MG63 (cell line): ENCODE measurements around the gene GNB5. TPM values are rescaled to one million over a fixed set of nuclear protein-coding genes. Genes with fewer than 3 reads are reported as not detected.

Source experiments
- DNase-seq: peaks from one replicate; pipeline ENCODE4 v3.0.0-alpha.2; 2020
- H3K27me3 ChIP-seq: fragments of 250-450 bp; sonication (Bioruptor Pico); 2 replicates; pipeline ENCODE4 v1.5.1; 2020; ENCODE audit warnings: mild to moderate bottlenecking, moderate library complexity
- H3K36me3 ChIP-seq: fragments of 250-450 bp; sonication (Bioruptor Pico); 2 replicates; pipeline ENCODE4 v1.5.1; 2020; ENCODE audit warnings: mild to moderate bottlenecking, moderate library complexity
- H3K4me3 ChIP-seq: fragments of 250-450 bp; sonication (Bioruptor Pico); 2 replicates; pipeline ENCODE4 v1.5.1; 2020; ENCODE audit warnings: mild to moderate bottlenecking, moderate library complexity
- H3K9me3 ChIP-seq: fragments of 250-450 bp; sonication (Bioruptor Pico); 2 replicates; pipeline ENCODE4 v1.5.1; 2020; ENCODE audit warnings: mild to moderate bottlenecking, moderate library complexity
- total RNA-seq: library from RNA; depleted of rRNA; stranded (reverse); fragments of >200 nt; shearing (Covaris generic); gene quantifications from 2 replicates; pipeline ENCODE4 v1.2.3, GENCODE V29; 2014; ENCODE audit warnings: low replicate concordance

The GNB5 gene
- total RNA-seq, 1 experiment from 2014 or later, result 18.9 TPM

DNA sequence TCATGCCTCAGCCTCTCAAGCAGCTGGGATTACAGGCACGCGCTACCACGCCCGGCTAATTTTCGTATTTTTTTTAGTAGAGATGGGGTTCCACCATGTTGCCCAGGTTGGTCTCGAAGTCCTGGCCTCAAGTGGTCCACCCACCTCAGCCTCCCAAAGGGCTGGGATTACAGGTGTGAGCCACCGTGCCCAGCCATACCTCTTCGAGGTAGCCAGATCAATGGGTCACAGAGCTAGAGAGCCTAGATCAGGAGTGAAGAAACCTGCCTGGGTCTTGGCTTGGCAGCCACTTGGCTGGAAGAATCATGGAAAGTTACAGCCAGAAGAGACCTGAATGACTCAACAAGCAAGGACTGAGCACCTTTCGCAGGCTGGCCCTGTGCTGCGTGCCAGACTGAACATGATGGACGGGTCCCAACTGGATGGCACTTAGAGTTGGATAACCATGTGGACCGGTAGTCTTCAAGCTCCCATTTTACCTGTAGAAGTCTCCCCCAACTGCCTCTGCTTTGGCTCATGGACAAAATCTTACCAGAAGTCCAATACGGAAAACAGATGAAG, 29.7 kb downstream of the GNB5 start:
- no peaks in the 10 kb centered on the region for H3K27me3 ChIP-seq
- H3K4me3 ChIP-seq, result no peak overlapping the region
- DNase-seq, result no peak
- H3K9me3 ChIP-seq, result no peaks in the 10 kb centered on the region
- H3K36me3 ChIP-seq, result no peaks in the 10 kb centered on the region

GRCh38 chr15:52159645-52160044, 31.5 kb downstream of the GNB5 start:
- DNase-seq, result no peak
- Histone ChIP-seq H3K4me3 (no peak overlapping the region), H3K27me3 (no peaks in the 10 kb centered on the region), H3K9me3 (no peaks in the 10 kb centered on the region), H3K36me3 (no peaks in the 10 kb centered on the region)

GRCh38 chr15:52158084-52158765, 33.0 kb downstream of the GNB5 start:
- no peak overlapping the region for H3K4me3 ChIP-seq
- H3K9me3 ChIP-seq, result no peaks in the 10 kb centered on the region
- DNase-seq, result no peak
- H3K36me3 ChIP-seq, result no peaks in the 10 kb centered on the region
- no peaks in the 10 kb centered on the region for H3K27me3 ChIP-seq

DNA sequence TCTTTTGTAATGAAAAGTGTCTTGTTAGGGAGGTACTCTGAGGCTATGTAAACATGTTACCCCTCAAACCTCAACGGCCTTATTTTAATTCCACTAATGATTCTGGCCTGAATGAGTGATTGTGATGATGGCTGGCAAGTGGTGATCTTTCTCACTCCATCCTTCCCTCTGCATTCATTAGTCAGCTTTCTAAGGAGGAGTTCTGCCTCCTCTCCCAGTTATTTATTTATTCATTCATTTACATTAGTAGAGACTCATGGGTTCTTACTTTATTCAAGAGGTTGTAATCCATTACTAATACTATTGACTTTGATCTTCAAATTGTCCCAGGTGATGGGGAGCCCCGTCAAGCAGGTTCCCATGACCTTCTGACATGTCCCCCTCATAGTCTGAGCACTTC, 35.3 kb downstream of the GNB5 start:
- no peak for DNase-seq
- no peaks in the 10 kb centered on the region for H3K9me3 ChIP-seq
- no peak overlapping the region for H3K4me3 ChIP-seq
- no peaks in the 10 kb centered on the region for H3K36me3 ChIP-seq
- no peaks in the 10 kb centered on the region for H3K27me3 ChIP-seq

DNA sequence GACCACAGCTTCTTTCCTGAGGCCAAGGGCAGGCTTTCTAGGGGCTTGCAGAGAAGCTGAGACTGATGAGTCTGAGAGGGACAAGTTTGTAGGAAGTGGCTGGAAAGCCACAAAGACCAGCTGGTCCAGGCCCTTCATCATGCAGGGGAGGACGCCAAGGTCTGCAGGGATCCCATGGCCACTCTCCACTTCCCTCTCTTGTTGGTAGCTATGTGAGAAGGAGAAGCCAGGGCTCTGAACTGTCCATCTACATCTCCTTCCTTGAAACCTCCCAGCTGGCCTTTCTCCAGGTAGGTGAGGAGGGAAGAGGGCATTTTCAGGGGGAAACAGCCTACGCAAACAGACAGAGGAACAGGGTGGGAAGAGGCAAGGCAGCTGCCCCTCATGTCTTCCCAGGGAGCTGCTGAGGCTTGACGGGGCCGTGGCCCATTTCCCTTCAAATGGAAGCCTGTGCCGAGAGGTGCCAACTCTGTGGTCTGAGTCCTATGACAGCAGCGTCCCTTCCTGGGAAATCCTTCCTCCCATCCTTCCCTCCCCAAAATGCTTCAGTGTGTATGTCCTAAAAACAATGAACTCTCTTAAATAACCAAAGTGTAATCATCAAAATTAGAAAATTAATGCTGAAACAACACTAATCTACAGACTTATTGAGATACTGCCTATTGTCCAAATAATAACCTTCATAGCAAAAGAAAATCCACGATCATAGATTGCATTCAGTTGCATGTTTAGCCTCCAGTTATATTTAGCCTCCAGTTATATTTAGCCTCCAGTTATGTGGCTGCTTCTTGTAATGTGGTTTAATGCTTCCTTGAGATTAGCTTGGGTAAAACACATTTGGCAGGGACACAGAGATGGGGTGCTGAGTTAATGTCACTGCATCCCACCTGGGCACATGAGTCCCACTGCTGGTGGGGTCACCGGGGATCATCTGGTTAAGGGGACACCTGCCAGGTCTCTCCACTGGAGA, 36.0 kb downstream of the GNB5 start:
- no peak overlapping the region for H3K4me3 ChIP-seq
- H3K27me3 ChIP-seq, result no peaks in the 10 kb centered on the region
- no peaks in the 10 kb centered on the region for H3K9me3 ChIP-seq
- H3K36me3 ChIP-seq, result no peaks in the 10 kb centered on the region
- DNase-seq, result no peak

DNA sequence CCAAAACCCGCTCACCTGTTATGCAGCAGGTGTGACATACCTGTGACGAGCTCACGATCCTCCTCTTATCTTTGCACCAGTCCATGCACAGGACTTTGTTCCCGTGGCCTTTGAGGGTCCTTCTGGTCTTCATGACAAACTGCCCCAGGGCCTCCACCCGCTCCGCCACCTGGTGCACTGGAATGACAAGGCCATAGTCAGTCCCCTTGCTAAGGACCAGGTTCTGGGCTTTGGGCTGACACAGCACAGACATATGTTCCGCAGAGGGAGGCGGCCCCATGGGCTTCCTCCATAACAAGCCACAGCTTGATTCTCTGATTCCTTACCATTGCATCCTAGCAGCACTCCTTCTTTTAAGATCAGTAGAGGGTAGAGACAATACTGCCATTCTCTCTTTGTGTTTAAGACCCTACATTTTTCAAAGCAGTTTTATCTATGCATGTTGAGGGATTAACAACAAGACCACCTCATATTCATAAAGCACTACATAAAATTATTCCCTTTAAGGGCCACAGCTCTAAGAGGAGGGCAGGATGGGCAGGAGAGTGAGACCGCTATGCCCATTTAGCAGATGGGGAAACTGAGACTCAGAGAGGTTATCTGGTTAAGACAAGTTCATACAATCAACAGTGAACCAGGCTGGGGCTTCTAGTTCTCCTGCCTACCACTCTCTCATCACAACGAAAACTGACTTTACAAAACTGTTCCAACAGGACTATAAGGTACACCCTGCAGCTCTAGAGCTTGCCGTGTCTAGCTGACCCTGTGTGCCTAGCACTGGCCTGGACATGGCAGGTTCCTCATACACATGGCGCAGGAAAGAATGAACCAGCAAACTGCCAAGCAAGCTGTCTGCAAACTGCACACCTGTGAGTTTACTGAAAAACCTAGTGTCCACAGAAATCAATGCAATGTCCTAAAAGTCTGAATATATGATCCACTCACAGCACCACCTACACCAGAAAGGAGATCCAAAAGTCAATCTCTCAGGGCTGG, 37.0 kb downstream of the GNB5 start:
- no peak for DNase-seq
- no peaks in the 10 kb centered on the region for H3K36me3 ChIP-seq
- no peaks in the 10 kb centered on the region for H3K9me3 ChIP-seq
- H3K4me3 ChIP-seq, result no peak overlapping the region
- H3K27me3 ChIP-seq, result no peaks in the 10 kb centered on the region

DNA sequence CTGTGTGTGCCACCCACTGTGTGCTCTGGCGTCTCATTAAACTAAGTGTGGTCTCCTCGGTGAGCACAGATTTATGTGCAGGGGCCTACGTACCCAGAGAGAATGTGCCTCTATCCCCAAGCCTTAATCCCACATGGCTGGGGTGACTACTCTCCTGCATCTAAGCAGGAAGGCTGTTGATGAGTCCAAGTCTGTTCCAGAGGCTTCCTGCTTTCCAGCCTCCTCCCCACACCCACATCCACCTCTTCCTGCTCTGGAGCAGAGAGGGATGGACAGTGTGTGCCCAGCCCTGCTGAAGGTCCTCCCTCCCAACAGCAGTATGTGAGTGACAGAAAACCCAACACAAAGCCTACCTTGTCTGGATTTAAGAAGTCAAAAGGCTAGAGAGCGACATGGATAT, 39.8 kb downstream of the GNB5 start:
- DNase-seq, result no peak
- no peaks in the 10 kb centered on the region for H3K9me3 ChIP-seq
- no peaks in the 10 kb centered on the region for H3K27me3 ChIP-seq
- no peak overlapping the region for H3K4me3 ChIP-seq
- no peaks in the 10 kb centered on the region for H3K36me3 ChIP-seq

GRCh38 chr15:52150871-52151270, 40.3 kb downstream of the GNB5 start:
- DNase-seq, result no peak
- no peaks in the 10 kb centered on the region for H3K9me3 ChIP-seq
- no peaks in the 10 kb centered on the region for H3K36me3 ChIP-seq
- H3K4me3 ChIP-seq, result no peak overlapping the region
- H3K27me3 ChIP-seq, result no peaks in the 10 kb centered on the region

DNA sequence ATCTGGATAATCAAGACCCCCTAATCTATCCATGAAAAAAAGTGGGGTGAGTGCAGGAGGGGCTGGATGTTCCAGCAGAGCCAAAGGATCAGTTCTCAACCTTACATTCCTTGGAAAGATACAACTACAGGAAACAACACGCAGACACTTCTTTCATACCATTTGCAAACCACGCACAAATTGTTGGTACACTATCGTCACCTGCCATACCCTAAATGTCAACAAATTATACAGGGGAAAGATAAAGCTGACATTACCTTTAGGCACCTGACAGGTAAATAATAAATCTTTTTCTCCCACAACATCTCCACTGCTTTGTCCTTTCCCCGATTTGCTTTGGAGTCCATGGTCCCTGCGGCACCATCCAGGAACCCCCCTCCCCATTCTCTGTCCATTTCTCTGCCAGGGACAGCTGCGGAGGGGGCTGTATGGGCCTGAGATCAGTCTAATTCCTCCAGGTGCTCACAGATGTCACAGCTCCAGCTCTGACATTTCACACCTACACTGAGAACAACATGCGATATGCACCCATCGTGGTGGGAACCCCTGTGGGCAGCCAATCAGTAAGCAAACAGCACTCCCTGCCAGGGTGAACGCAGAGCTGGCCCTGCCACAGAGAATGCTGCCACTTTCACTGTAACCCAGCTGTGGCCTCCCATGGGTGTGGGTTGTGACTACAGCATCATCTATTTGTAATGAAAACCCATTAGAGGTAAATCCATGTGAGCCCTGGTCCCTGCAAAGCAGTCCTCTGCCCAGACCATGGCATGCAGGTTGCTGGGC, 41.0 kb downstream of the GNB5 start:
- Histone ChIP-seq H3K9me3 (no peaks in the 10 kb centered on the region), H3K36me3 (no peaks in the 10 kb centered on the region), H3K27me3 (no peaks in the 10 kb centered on the region), H3K4me3 (no peak overlapping the region)
- no peak for DNase-seq

DNA sequence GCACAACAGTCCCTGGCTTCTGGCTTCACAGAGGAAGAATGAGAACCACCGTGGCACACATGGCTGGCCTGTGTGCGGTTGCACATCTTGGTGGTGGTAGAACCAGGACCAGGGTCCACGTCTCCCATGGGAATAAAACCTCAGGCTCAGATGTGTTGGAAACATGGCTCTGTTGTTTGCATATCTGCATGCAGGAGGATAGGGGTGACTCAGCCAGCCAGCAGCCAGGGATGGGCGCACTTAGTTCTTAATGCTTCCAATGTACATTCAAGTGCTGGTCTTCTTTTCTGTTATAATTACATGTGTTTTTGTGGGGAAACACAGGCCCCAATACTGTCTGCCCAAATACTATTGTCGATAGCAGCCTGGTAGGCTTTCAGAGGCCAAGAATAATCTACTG, 42.8 kb downstream of the GNB5 start:
- Histone ChIP-seq H3K9me3 (0 out of 2 replicates have a peak, but pooled peaks cover 1% of the 10 kb centered on the region), H3K27me3 (no peaks in the 10 kb centered on the region), H3K36me3 (no peaks in the 10 kb centered on the region), H3K4me3 (no peak overlapping the region)
- DNase-seq, result no peak

GRCh38 chr15:52146776-52147175, 44.4 kb downstream of the GNB5 start:
- no peak for DNase-seq
- H3K36me3 ChIP-seq, result no peaks in the 10 kb centered on the region
- no peaks in the 10 kb centered on the region for H3K27me3 ChIP-seq
- 0 out of 2 replicates have a peak, but pooled peaks cover 1% of the 10 kb centered on the region for H3K9me3 ChIP-seq
- no peak overlapping the region for H3K4me3 ChIP-seq

- no peaks in the 10 kb centered on the region for H3K36me3 ChIP-seq
- no peak overlapping the region for H3K4me3 ChIP-seq
- 0 out of 2 replicates have a peak, but pooled peaks cover 1% of the 10 kb centered on the region for H3K9me3 ChIP-seq
- H3K27me3 ChIP-seq, result no peaks in the 10 kb centered on the region
- DNase-seq, result no peak
Observed at GRCh38 chr15:52146261-52146660, 44.9 kb downstream of the GNB5 start.

- Histone ChIP-seq H3K9me3 (0 out of 2 replicates have a peak, but pooled peaks cover 1% of the 10 kb centered on the region), H3K36me3 (no peaks in the 10 kb centered on the region), H3K4me3 (no peak overlapping the region), H3K27me3 (no peaks in the 10 kb centered on the region)
- DNase-seq, result peak; percentile 59
Observed at GRCh38 chr15:52144656-52145178, 46.5 kb downstream of the GNB5 start.

DNA sequence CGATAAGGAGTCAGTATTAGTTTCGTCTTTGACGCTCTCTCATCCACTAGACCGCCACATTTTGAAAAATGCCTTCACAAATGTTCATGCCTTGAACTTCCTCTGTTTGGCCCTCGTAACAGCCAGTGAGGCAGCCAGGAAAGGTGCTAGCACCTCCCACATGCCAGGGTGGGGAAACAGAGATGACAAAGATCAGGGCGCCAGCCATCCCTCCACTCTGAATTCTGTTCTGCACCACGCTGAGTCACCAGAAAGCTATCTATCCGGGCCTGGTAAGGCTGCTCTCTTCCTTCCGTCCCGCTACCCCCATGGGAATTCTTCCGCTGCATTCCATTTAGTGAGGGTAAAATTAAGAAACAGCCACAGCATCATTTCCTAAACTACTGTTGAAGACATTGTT, 47.3 kb downstream of the GNB5 start:
- Histone ChIP-seq H3K36me3 (no peaks in the 10 kb centered on the region), H3K9me3 (0 out of 2 replicates have a peak, but pooled peaks cover 1% of the 10 kb centered on the region), H3K4me3 (no peak overlapping the region), H3K27me3 (no peaks in the 10 kb centered on the region)
- peak; percentile 40 for DNase-seq

GRCh38 chr15:52140646-52141045, 50.5 kb downstream of the GNB5 start:
- Histone ChIP-seq H3K36me3 (no peaks in the 10 kb centered on the region), H3K9me3 (0 out of 2 replicates have a peak, but pooled peaks cover 1% of the 10 kb centered on the region), H3K27me3 (no peaks in the 10 kb centered on the region), H3K4me3 (no peak overlapping the region)
- no peak for DNase-seq
